OCI-LY7 (cell line): ENCODE results near the gene POPDC3.

Experiments
- CTCF ChIP-seq: fragments of 200-600 bp; sonication (generic); conservative IDR thresholded peaks from 2 replicates; pipeline ENCODE4 v1.5.1; 2014; ENCODE audit warnings: mild to moderate bottlenecking, antibody characterized with exemption, low read length, moderate library complexity, mixed read lengths
- EZH2phosphoT487 ChIP-seq: fragments of 200-600 bp; sonication (generic); IDR thresholded peaks from 2 replicates; pipeline ENCODE4 v1.6.1; 2018; ENCODE audit warnings: low read depth, borderline replicate concordance, mild to moderate bottlenecking, mixed run types, antibody characterized with exemption, low read length, moderate library complexity, mixed read lengths

GRCh38 chr6:105170059-105170458 is 9.8 kb downstream of the POPDC3 start:
- TF ChIP-seq CTCF (no peak), EZH2phosphoT487 (no peak)
